Uterus (tissue), 2 donors: ENCODE data around the gene HPS1.

Source experiments
- CTCF ChIP-seq, 4 experiments: fragments of 200-600 bp in 2 of 4; fragments of 450-650 bp in 2 of 4; sonication (generic) in 2 of 4; IDR thresholded peaks; one replicate each; pipeline ENCODE4 v1.5.1; 2016 to 2019; ENCODE audit warnings: antibody characterized with exemption in 4 of 4, mild to moderate bottlenecking in 2 of 4, moderate library complexity in 1 of 4
- POLR2A ChIP-seq, 2 donors: fragments of 450-650 bp; IDR thresholded peaks; one replicate each; pipeline ENCODE4 v1.6.1; 2016; ENCODE audit warnings: antibody characterized with exemption in 2 of 2, mild to moderate bottlenecking in 1 of 2, moderate library complexity in 1 of 2

GRCh38 chr10:98416606-98417388 lies 29.9 kb downstream of the HPS1 start:
- TF ChIP-seq CTCF (IDR thresholded peaks at IDR 0.05), result no peak
- TF ChIP-seq POLR2A (IDR thresholded peaks at IDR 0.05), result no peak
